Measurements from ENCODE around the gene NME7. TPM values are rescaled to one million over a fixed set of nuclear protein-coding genes. Genes with fewer than 3 reads are reported as not detected.

Gene NME7
- total and polyA plus RNA-seq, 2 experiments from 2014 or later = 39.1 to 48.5 TPM

- Mint-ChIP-seq H3K27ac (no peak overlapping the region; the same call in 1 of the 2 replicates), H3K4me3 (no peak overlapping the region), H3K27me3 (ENCODE audit: insufficient read depth, low read depth, poor library complexity) (peaks cover 2% of the 10 kb centered on the region), H3K4me1 (peaks cover 9% of the 10 kb centered on the region), H3K36me3 (ENCODE audit: low read depth) (peaks cover 31% of the 10 kb centered on the region), H3K9me3 (peaks cover 15% of the 10 kb centered on the region)
- DNase-seq (ENCODE audit: low spot score) (peak; percentile 61), ATAC-seq (peak; percentile 59)
- no peaks in the 10 kb centered on the region for H4K20me1 ChIP-seq (replicated peaks; ENCODE audit: insufficient read depth)
- H3K4me3 ChIP-seq = no peak overlapping the region
- no peaks in the 10 kb centered on the region for H3K27me3 ChIP-seq (ENCODE audit: insufficient read depth)
- H3K79me2 ChIP-seq (replicated peaks; ENCODE audit: insufficient read depth) = no peaks in the 10 kb centered on the region
- no peak overlapping the region for H2AFZ ChIP-seq
- H3F3A ChIP-seq (replicated peaks; ENCODE audit: low read depth) = no peaks in the 10 kb centered on the region
- peaks cover 8% of the 10 kb centered on the region; the same call in 1 of the 2 replicates for H3K9me2 ChIP-seq (ENCODE audit: insufficient read depth)
- H3K36me3 ChIP-seq (ENCODE audit: insufficient read depth) = 0 out of 2 replicates have a peak, but pooled peaks cover 5% of the 10 kb centered on the region
- H3K4me1 ChIP-seq (ENCODE audit: insufficient read depth) = 0 out of 2 replicates have a peak, but pooled peaks cover 3% of the 10 kb centered on the region
- H3K27ac ChIP-seq (ENCODE audit: low read depth) = no peak overlapping the region
- H3K4me2 ChIP-seq = no peak overlapping the region
- no peak for TF ChIP-seq ZNF114 (CRISPR knock-in tag; IDR thresholded peaks at IDR 0.05)
- no peak for TF ChIP-seq ETS1 (IDR thresholded peaks at IDR 0.05)
- TF ChIP-seq NANOG (IDR thresholded peaks at IDR 0.05; ENCODE audit: borderline replicate concordance) = no peak
- TF ChIP-seq, protein P1, sequence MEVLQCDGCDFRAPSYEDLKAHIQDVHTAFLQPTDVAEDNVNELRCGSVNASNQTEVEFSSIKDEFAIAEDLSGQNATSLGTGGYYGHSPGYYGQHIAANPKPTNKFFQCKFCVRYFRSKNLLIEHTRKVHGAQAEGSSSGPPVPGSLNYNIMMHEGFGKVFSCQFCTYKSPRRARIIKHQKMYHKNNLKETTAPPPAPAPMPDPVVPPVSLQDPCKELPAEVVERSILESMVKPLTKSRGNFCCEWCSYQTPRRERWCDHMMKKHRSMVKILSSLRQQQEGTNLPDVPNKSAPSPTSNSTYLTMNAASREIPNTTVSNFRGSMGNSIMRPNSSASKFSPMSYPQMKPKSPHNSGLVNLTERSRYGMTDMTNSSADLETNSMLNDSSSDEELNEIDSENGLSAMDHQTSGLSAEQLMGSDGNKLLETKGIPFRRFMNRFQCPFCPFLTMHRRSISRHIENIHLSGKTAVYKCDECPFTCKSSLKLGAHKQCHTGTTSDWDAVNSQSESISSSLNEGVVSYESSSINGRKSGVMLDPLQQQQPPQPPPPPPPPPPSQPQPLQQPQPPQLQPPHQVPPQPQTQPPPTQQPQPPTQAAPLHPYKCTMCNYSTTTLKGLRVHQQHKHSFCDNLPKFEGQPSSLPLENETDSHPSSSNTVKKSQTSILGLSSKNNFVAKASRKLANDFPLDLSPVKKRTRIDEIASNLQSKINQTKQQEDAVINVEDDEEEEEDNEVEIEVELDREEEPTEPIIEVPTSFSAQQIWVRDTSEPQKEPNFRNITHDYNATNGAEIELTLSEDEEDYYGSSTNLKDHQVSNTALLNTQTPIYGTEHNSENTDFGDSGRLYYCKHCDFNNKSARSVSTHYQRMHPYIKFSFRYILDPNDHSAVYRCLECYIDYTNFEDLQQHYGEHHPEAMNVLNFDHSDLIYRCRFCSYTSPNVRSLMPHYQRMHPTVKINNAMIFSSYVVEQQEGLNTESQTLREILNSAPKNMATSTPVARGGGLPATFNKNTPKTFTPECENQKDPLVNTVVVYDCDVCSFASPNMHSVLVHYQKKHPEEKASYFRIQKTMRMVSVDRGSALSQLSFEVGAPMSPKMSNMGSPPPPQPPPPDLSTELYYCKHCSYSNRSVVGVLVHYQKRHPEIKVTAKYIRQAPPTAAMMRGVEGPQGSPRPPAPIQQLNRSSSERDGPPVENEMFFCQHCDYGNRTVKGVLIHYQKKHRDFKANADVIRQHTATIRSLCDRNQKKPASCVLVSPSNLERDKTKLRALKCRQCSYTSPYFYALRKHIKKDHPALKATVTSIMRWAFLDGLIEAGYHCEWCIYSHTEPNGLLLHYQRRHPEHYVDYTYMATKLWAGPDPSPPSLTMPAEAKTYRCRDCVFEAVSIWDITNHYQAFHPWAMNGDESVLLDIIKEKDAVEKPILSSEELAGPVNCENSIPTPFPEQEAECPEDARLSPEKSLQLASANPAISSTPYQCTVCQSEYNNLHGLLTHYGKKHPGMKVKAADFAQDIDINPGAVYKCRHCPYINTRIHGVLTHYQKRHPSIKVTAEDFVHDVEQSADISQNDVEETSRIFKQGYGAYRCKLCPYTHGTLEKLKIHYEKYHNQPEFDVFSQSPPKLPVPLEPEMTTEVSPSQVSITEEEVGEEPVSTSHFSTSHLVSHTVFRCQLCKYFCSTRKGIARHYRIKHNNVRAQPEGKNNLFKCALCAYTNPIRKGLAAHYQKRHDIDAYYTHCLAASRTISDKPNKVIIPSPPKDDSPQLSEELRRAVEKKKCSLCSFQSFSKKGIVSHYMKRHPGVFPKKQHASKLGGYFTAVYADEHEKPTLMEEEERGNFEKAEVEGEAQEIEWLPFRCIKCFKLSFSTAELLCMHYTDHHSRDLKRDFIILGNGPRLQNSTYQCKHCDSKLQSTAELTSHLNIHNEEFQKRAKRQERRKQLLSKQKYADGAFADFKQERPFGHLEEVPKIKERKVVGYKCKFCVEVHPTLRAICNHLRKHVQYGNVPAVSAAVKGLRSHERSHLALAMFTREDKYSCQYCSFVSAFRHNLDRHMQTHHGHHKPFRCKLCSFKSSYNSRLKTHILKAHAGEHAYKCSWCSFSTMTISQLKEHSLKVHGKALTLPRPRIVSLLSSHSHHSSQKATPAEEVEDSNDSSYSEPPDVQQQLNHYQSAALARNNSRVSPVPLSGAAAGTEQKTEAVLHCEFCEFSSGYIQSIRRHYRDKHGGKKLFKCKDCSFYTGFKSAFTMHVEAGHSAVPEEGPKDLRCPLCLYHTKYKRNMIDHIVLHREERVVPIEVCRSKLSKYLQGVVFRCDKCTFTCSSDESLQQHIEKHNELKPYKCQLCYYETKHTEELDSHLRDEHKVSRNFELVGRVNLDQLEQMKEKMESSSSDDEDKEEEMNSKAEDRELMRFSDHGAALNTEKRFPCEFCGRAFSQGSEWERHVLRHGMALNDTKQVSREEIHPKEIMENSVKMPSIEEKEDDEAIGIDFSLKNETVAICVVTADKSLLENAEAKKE (CRISPR knock-in tag; IDR thresholded peaks at IDR 0.05) = no peak
- TF ChIP-seq CREB1 (CRISPR knock-in tag; IDR thresholded peaks at IDR 0.05; ENCODE audit: low read depth) = no peak
- TF ChIP-seq STAT1 (IDR thresholded peaks at IDR 0.05; ENCODE audit: unreplicated experiment) = no peak
- TF ChIP-seq, protein P2, sequence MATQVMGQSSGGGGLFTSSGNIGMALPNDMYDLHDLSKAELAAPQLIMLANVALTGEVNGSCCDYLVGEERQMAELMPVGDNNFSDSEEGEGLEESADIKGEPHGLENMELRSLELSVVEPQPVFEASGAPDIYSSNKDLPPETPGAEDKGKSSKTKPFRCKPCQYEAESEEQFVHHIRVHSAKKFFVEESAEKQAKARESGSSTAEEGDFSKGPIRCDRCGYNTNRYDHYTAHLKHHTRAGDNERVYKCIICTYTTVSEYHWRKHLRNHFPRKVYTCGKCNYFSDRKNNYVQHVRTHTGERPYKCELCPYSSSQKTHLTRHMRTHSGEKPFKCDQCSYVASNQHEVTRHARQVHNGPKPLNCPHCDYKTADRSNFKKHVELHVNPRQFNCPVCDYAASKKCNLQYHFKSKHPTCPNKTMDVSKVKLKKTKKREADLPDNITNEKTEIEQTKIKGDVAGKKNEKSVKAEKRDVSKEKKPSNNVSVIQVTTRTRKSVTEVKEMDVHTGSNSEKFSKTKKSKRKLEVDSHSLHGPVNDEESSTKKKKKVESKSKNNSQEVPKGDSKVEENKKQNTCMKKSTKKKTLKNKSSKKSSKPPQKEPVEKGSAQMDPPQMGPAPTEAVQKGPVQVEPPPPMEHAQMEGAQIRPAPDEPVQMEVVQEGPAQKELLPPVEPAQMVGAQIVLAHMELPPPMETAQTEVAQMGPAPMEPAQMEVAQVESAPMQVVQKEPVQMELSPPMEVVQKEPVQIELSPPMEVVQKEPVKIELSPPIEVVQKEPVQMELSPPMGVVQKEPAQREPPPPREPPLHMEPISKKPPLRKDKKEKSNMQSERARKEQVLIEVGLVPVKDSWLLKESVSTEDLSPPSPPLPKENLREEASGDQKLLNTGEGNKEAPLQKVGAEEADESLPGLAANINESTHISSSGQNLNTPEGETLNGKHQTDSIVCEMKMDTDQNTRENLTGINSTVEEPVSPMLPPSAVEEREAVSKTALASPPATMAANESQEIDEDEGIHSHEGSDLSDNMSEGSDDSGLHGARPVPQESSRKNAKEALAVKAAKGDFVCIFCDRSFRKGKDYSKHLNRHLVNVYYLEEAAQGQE (IDR thresholded peaks at IDR 0.05; ENCODE audit: unreplicated experiment) = no peak
- TF ChIP-seq EZH2 (IDR thresholded peaks at IDR 0.05; ENCODE audit: low read depth, unreplicated experiment) = no peak
- TF ChIP-seq CTCF (conservative IDR thresholded peaks at IDR 0.05; ENCODE audit: low read depth in 2 of 2) = no peak
- no peak for TF ChIP-seq POLR2AphosphoS5 (IDR thresholded peaks at IDR 0.05; ENCODE audit: low read depth)
- TF ChIP-seq JUNB (IDR thresholded peaks at IDR 0.05; ENCODE audit: unreplicated experiment) = no peak
- TF ChIP-seq ZNF331 (CRISPR knock-in tag; IDR thresholded peaks at IDR 0.05; ENCODE audit: low read depth) = no peak
- no peak for TF ChIP-seq EZH2phosphoT487 (IDR thresholded peaks at IDR 0.05; ENCODE audit: unreplicated experiment)
These were observed 26.7 kb downstream of the NME7 start for GRCh38 chr1:169340882-169341281.
